ENCODE results near the gene STUM.
"Not testable (repeated sequence)": the region's sequence is repeated elsewhere in the genome, so short reads cannot be mapped to it uniquely, and the experiment has no call there.

STUM gene

GRCh38 chr1:226603858-226604559 lies 55.4 kb downstream of the STUM start:
- DNase-seq (ENCODE audit: low read depth in 2 of 2), result no peak

DNA sequence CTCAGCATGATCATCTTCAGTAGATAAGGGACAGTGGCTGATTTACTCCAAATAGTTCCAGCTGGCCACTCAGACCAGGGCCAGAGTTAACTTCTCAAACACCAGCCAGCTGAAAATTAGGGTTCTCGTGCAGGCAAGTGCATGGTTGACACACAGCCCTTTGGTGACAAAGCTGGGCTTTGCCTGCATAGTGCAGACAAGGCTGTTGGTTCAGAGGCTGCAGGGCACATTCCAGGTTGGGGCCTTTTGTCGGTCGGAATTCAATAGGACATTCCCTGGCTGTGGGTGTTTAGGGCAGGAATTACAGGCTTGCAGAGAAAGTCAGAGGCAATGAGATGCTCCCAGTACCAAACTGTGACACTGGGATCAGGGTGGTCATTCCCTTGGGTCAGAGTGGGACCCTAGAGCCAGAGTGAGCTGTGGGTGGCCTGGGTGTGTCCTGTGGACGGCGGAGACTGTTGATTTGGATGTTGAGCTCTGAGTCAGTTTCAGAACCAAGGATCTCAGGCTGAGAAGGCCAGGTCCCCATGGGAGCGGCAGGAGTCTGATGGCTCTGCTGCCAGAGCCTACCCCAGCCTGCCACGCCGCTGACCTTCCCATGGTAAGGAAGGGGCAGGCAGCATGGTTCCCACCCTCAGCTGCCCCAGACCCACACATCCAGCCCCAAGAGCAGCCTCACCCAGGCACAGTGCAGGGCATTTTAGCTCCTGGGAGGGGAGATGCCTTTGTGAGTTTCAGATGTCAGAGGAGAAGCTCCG lies 56.2 kb downstream of the STUM start:
- DNase-seq (ENCODE audit: low read depth in 2 of 2), result no peak

DNA sequence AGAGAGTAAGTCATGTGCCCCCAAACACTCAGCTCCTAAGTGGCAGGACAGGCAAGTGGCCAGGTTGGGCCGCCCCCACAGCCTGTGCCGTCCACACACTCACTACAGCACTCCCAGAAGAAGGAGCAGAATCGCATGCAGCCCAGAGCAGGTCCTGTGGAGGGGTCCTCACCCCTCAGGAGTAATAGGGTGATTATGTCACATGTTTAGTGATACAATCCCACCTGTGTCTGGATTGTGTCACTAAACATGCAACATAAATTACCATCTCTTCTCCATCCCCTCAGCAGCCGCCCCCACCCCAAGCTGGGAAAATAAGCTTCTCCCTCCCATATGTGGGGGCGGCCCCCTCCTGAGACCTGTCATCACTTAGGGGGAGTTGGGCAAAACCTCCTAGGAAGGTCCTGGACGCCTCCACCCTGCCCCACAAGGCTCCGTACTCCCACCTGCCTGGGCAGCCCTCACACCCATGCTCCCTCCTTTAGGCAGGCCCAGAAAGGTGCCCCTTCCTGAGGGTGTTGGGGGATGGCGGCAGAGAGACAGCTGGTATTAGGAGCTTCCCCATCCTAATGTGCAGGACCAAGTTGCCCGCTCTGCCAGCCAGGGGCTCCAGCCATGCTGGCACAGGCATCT lies 56.9 kb downstream of the STUM start:
- no peak for DNase-seq (ENCODE audit: low read depth in 2 of 2)

GRCh38 chr1:226606311-226607267 lies 58.0 kb downstream of the STUM start:
- no peak for DNase-seq (ENCODE audit: low read depth in 2 of 2)

DNA sequence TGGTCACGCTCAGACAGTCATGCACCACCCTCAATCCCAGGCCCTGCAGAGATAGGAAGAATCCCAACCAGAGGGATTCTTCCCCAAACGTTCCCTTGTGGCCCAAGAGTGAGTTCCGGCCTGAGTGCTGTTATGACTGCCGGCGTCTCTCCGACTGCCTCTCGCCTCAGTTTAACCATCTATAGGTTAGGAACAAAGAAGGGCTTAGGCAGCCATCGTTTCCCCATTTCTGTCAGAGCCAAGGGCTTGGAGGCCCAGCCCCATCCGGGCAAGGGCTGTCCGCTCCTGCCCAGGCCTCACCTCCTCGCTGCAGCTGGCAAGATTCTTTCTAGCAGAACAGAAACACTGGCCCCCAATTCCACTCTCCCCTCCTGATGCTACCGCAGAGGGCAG lies 58.7 kb downstream of the STUM start:
- no peak for DNase-seq (ENCODE audit: low read depth in 2 of 2)

GRCh38 chr1:226607821-226608220 lies 59.3 kb downstream of the STUM start:
- no peak for DNase-seq (ENCODE audit: low read depth in 2 of 2)

GRCh38 chr1:226608699-226609505 lies 60.3 kb downstream of the STUM start:
- DNase-seq (ENCODE audit: low read depth in 2 of 2), result peak in 1 of 2 experiments; percentile 14

- no peak for DNase-seq (ENCODE audit: low read depth in 2 of 2)
Observed at GRCh38 chr1:226609836-226610455, 61.4 kb downstream of the STUM start.

DNA sequence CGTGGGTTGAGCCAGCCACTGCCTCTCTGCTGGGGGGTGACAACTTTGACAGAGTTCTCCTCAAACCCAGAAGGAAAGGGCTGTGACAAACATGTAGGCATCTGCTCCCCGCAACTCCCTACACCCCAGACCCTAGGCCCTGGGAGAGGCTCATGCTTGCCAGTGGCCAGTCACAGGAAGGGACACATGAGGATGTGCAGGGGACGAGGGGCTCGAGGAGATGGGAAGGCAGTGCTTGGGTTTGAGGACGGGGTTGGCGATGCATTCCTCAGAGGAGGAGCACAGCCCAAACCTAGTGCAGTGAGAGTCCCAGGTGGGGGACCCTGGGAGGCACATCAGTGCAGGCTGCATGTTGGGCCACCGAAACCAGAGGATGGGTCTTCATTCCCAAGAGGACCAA lies 62.1 kb downstream of the STUM start:
- DNase-seq (ENCODE audit: low read depth in 2 of 2), result no peak

DNA sequence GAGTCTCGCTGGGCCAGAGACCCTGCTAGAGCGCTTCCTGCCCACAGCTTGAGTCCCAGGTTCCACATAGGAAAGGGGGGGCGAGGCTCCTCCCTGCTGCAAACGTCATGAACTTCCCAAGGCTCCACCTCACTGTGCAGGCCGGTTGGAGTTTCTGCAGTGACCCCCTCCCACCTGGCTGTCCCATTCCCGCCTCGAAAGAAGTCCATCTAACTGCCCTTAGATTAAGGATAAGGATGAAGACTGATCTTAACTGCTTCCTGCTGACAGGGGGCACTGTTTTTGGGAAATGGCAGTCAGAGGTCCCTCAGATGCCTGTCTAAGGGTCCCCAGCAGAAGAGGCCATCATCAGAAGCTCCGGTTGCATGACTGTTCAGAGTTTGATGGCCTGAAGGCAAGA lies 62.7 kb downstream of the STUM start:
- no peak for DNase-seq (ENCODE audit: low read depth in 2 of 2)

DNA sequence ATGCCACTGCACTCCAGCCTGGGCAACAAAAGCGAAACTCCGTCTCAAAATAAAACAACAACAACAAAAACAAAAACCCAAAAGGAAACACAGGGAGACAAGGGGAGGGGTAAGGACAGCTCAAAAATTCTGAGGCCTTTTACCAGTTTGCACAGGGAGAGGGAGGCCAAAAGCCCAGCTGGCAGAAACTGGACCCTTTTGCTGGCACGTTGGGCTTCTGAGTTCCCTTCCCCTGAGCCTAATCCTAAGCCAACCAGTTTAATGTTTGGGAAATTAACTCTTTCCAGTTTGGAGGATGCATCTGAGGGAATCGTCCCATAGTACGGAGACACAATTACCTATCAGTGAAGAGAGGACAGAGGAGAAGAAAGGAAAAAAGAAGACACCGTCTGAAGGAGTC lies 63.4 kb downstream of the STUM start:
- not testable (repeated sequence) for DNase-seq (ENCODE audit: low read depth in 2 of 2)

DNA sequence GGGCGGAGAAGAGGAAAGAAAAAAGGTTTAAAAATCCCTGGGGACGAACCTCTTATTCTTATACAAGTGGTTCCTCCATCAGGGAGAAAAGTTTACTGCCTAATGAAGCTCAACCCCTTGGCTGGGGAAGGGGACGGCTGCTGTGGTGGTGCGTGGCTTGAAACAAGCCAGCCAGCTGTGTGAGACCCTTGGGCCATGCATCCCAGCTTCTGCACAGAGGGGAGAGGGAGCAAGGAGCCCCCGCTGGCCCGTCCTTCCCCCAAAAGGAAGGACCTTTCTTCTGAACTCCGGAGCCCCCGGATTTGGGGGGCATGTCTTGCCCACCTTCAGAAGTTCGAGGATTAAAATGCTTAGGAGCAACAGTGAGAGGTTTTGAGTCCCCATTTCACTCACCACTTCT lies 67.3 kb downstream of the STUM start:
- no peak for DNase-seq (ENCODE audit: low read depth in 2 of 2)

DNA sequence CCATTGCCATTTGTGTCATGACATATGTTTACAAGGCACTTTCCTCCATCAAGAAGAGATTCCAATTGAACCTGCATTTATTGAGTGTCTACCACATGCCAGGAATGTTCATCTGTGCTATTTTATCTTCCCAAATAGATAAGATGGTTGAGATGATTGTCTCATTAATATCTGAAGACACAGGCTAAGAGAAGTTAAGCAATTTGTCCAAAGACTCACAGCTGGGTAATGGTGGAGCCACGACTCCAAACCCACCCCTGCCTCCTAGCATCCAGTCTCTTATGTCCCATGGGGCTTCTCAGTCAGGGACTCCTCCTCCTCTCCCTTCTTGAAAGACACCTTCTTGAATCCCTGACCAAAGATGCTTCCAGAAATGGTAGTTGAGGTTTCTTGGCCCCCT lies 68.1 kb downstream of the STUM start:
- DNase-seq (ENCODE audit: low read depth in 2 of 2), result no peak

- no peak for DNase-seq (ENCODE audit: low read depth in 2 of 2)
Observed at GRCh38 chr1:226617109-226617508, 68.5 kb downstream of the STUM start.

- DNase-seq (ENCODE audit: low read depth in 2 of 2), result not testable (repeated sequence)
Observed at GRCh38 chr1:226617719-226618118, 69.2 kb downstream of the STUM start.

- no peak for DNase-seq (ENCODE audit: low read depth in 2 of 2)
Observed at GRCh38 chr1:226618380-226618779, 69.8 kb downstream of the STUM start.

DNA sequence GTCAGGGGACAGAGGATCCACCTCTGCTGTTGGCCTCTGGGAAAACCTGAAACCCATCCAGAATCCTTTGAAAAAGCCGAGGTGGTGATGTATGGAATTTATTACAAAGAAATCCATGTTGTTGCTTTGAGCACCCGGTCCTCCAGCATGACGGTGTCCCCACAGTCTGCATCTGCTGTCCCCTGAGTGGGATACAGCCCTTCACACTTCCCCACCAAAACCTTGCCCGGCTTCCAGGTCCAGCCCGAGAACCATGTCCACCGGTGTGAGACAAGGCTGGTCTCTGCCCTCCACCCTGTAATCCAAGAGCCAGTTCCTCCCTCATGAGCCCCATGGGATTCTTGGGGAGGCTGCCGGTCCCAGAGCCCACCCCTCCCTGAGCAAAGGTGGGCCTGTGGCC lies 70.5 kb downstream of the STUM start:
- DNase-seq (ENCODE audit: low read depth in 2 of 2), result no peak

DNA sequence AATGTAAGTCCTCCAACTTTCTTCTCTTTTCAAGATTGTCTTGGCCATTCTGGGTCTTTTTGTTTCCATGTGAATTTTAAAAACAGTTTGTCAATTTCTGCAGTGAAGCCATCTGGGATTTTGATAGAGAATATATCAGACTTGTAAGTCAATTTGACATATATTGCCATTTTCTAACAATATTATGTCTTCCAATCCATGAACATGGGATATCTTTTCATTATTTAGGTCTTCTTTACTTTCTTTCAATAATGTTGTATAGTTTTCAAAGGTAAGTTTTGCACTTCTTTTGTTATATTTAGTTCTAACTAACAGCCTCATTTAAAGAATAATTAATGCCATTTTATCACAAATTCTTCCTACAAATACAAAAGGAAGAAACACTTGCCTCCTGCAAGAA lies 73.4 kb downstream of the STUM start:
- DNase-seq (ENCODE audit: low read depth in 2 of 2), result no peak

GRCh38 chr1:226624526-226624925 lies 76.0 kb downstream of the STUM start:
- no peak for DNase-seq (ENCODE audit: low read depth in 2 of 2)

GRCh38 chr1:226625326-226625725 lies 76.8 kb downstream of the STUM start:
- no peak for DNase-seq (ENCODE audit: low read depth in 2 of 2)

Measured in fibroblast of skin of left biceps (primary cell).